Tibial artery (tissue), 4 donors: Measurements from ENCODE around the gene MC4R.

Experiments
- DNase-seq, 2 donors: peaks; one replicate each; pipeline ENCODE4 v3.0.0-alpha.2; 2019
- H3K27ac ChIP-seq, 2 donors: fragments of 200-600 bp; sonication (generic) in 1 of 2; 1 replicate in 1 of 2; 2 replicates in 1 of 2; pipeline ENCODE4 v1.5.1; 2018 to 2019; ENCODE audit warnings: mild to moderate bottlenecking in 1 of 2
- H3K27me3 ChIP-seq, 2 donors: fragments of 200-600 bp; sonication (generic) in 1 of 2; one replicate each; pipeline versions ENCODE4 v1.5.1 to v1.6.0; 2016 to 2019
- H3K36me3 ChIP-seq, 3 donors: fragments of 200-600 bp; sonication (generic) in 2 of 3; one replicate each; pipeline ENCODE4 v1.5.1; 2016 to 2019; ENCODE audit warnings: mild to moderate bottlenecking in 2 of 3
- H3K4me1 ChIP-seq, 4 donors: fragments of 200-600 bp; sonication (generic) in 2 of 4; 1 replicate in 3 of 4; 2 replicates in 1 of 4; pipeline ENCODE4 v1.5.1; 2016 to 2019
- H3K4me3 ChIP-seq, 2 donors: fragments of 200-600 bp; sonication (generic) in 1 of 2; 1 replicate in 1 of 2; 2 replicates in 1 of 2; pipeline ENCODE4 v1.5.1; 2018 to 2019; ENCODE audit warnings: mild to moderate bottlenecking in 2 of 2
- H3K9me3 ChIP-seq, 3 donors: fragments of 200-600 bp; sonication (generic) in 1 of 3; one replicate each; pipeline ENCODE4 v1.5.1; 2016 to 2019
- CTCF ChIP-seq, 2 experiments: fragments of 200-600 bp in 1 of 2; fragments of 450-650 bp in 1 of 2; IDR thresholded peaks; one replicate each; pipeline ENCODE4 v1.5.1; 2017 to 2019; ENCODE audit warnings: antibody characterized with exemption in 2 of 2, mild to moderate bottlenecking in 1 of 2, moderate library complexity in 1 of 2
- intact Hi-C: fragments of 100-400 bp; cut with DNase I; formaldehyde crosslinking; loops from one replicate; pipeline ENCODE4 v1.15.0; 2023; ENCODE audit warnings: low total_unique reads

Gene MC4R

GRCh38 chr18:60385693-60386092, 13.1 kb upstream of the MC4R start:
- TF ChIP-seq CTCF (IDR thresholded peaks at IDR 0.05), result no peak
- Histone ChIP-seq H3K4me3 (no peak overlapping the region), H3K36me3 (no peaks in the 10 kb centered on the region), H3K27me3 (no peaks in the 10 kb centered on the region), H3K27ac (no peak overlapping the region), H3K4me1 (no peaks in the 10 kb centered on the region), H3K9me3 (no peaks in the 10 kb centered on the region)
- no peak for DNase-seq
- intact Hi-C loops, result no loop called here

- H3K27me3 ChIP-seq, result no peaks in the 10 kb centered on the region
- H3K9me3 ChIP-seq, result no peaks in the 10 kb centered on the region
- intact Hi-C loops, result no loop called here
- DNase-seq, result no peak
- no peak overlapping the region for H3K4me3 ChIP-seq
- H3K27ac ChIP-seq, result no peak overlapping the region
- H3K36me3 ChIP-seq, result no peaks in the 10 kb centered on the region
- no peak for TF ChIP-seq CTCF (IDR thresholded peaks at IDR 0.05)
- no peaks in the 10 kb centered on the region for H3K4me1 ChIP-seq
These were observed 11.3 kb upstream of the MC4R start for GRCh38 chr18:60383893-60384292.

- no peaks in the 10 kb centered on the region for H3K27me3 ChIP-seq
- no peaks in the 10 kb centered on the region for H3K9me3 ChIP-seq
- H3K4me1 ChIP-seq, result no peaks in the 10 kb centered on the region
- no peak for DNase-seq
- intact Hi-C loops, result no loop called here
- no peaks in the 10 kb centered on the region for H3K36me3 ChIP-seq
- TF ChIP-seq CTCF (IDR thresholded peaks at IDR 0.05), result no peak
- no peak overlapping the region for H3K27ac ChIP-seq
- no peak overlapping the region for H3K4me3 ChIP-seq
These were observed 5.3 kb upstream of the MC4R start for GRCh38 chr18:60377778-60378469.

- H3K9me3 ChIP-seq, result no peaks in the 10 kb centered on the region
- no peaks in the 10 kb centered on the region for H3K36me3 ChIP-seq
- H3K27ac ChIP-seq, result no peak overlapping the region
- no peak for TF ChIP-seq CTCF (IDR thresholded peaks at IDR 0.05)
- peaks cover 0 to 3% (median 0%) of the 10 kb centered on the region in 4 donors for H3K4me1 ChIP-seq
- DNase-seq, result no peak
- intact Hi-C loops, result no loop called here
- no peaks in the 10 kb centered on the region for H3K27me3 ChIP-seq
- H3K4me3 ChIP-seq, result no peak overlapping the region
These were observed 443 bp downstream of the MC4R start for GRCh38 chr18:60372132-60372531.

- no peaks in the 10 kb centered on the region for H3K4me1 ChIP-seq
- no peak overlapping the region for H3K27ac ChIP-seq
- TF ChIP-seq CTCF (IDR thresholded peaks at IDR 0.05), result no peak
- no peak overlapping the region for H3K4me3 ChIP-seq
- no peaks in the 10 kb centered on the region for H3K36me3 ChIP-seq
- no peak for DNase-seq
- no peaks in the 10 kb centered on the region for H3K27me3 ChIP-seq
- H3K9me3 ChIP-seq, result no peaks in the 10 kb centered on the region
- intact Hi-C loops, result no loop called here
These were observed 14.1 kb downstream of the MC4R start for GRCh38 chr18:60358516-60358915.

- DNase-seq, result no peak
- intact Hi-C loops, result no loop called here
- no peak for TF ChIP-seq CTCF (IDR thresholded peaks at IDR 0.05)
- Histone ChIP-seq H3K36me3 (no peaks in the 10 kb centered on the region), H3K4me3 (no peak overlapping the region), H3K27me3 (no peaks in the 10 kb centered on the region), H3K4me1 (no peaks in the 10 kb centered on the region), H3K9me3 (no peaks in the 10 kb centered on the region), H3K27ac (no peak overlapping the region)
These were observed 21.6 kb downstream of the MC4R start for GRCh38 chr18:60350941-60351340.
